ENCODE measurements around the gene ANKRD12. TPM values are rescaled to one million over a fixed set of nuclear protein-coding genes. Genes with fewer than 3 reads are reported as not detected.

ANKRD12 gene
- total RNA-seq, 1 experiment from 2014 or later: 30.7 TPM

DNA sequence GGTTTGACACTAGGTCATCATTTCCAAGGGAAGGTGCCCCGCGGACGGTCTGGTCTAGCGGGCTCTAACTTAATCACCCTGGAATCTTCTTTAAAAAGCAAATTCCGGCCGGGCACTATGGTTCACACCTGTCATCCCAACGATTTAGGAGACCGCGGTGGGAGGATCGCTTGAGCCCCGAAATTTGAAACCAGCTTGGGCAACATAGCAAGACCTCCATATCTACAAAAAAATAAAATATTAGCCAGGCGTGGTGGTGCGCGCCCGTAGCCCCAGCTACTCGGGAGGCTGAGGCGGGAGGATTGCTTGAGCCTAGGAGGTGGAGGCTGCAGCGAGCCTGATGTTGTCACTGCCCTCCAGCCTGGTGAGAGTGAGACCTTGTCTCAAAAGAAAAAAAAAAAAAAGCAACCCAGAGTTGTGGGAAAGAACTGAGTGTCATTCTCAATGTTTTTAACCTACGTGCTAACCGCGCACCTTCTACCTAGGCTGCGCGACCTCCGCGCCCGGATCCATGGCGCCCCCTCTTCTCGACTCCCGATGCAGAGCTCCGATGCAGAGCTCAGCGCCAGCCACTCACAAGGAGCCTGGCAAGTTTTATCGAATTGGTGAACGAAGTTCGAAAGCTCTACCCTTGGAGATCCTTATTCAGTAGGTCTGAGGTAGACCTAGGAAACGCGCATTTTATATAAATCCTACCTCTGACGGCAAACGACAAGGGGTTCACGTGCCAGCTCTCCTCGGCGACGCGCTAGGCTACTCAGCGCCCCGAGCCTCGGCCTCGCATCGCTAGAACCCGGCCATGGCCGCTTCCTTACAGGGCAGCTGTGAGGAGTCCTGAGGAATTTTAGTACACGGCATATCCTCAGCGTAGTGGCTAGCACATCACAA, 197.1 kb downstream of the ANKRD12 start:
- DNase-seq (ENCODE audit: low read depth, low spot score) (no peak), ATAC-seq (peak; percentile 76)
- TF ChIP-seq, protein P1, sequence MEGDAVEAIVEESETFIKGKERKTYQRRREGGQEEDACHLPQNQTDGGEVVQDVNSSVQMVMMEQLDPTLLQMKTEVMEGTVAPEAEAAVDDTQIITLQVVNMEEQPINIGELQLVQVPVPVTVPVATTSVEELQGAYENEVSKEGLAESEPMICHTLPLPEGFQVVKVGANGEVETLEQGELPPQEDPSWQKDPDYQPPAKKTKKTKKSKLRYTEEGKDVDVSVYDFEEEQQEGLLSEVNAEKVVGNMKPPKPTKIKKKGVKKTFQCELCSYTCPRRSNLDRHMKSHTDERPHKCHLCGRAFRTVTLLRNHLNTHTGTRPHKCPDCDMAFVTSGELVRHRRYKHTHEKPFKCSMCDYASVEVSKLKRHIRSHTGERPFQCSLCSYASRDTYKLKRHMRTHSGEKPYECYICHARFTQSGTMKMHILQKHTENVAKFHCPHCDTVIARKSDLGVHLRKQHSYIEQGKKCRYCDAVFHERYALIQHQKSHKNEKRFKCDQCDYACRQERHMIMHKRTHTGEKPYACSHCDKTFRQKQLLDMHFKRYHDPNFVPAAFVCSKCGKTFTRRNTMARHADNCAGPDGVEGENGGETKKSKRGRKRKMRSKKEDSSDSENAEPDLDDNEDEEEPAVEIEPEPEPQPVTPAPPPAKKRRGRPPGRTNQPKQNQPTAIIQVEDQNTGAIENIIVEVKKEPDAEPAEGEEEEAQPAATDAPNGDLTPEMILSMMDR (IDR thresholded peaks at IDR 0.05): no peak
- TF ChIP-seq POLR2AphosphoS5 (IDR thresholded peaks at IDR 0.05; ENCODE audit: low read depth, low read length): no peak
- no peak for TF ChIP-seq SIN3A (IDR thresholded peaks at IDR 0.05; ENCODE audit: borderline replicate concordance, insufficient read depth, low read depth, low read length)
- TF ChIP-seq TCF7L2 (IDR thresholded peaks at IDR 0.05; ENCODE audit: low read depth, low read length): no peak
- TF ChIP-seq, protein P2, sequence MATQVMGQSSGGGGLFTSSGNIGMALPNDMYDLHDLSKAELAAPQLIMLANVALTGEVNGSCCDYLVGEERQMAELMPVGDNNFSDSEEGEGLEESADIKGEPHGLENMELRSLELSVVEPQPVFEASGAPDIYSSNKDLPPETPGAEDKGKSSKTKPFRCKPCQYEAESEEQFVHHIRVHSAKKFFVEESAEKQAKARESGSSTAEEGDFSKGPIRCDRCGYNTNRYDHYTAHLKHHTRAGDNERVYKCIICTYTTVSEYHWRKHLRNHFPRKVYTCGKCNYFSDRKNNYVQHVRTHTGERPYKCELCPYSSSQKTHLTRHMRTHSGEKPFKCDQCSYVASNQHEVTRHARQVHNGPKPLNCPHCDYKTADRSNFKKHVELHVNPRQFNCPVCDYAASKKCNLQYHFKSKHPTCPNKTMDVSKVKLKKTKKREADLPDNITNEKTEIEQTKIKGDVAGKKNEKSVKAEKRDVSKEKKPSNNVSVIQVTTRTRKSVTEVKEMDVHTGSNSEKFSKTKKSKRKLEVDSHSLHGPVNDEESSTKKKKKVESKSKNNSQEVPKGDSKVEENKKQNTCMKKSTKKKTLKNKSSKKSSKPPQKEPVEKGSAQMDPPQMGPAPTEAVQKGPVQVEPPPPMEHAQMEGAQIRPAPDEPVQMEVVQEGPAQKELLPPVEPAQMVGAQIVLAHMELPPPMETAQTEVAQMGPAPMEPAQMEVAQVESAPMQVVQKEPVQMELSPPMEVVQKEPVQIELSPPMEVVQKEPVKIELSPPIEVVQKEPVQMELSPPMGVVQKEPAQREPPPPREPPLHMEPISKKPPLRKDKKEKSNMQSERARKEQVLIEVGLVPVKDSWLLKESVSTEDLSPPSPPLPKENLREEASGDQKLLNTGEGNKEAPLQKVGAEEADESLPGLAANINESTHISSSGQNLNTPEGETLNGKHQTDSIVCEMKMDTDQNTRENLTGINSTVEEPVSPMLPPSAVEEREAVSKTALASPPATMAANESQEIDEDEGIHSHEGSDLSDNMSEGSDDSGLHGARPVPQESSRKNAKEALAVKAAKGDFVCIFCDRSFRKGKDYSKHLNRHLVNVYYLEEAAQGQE (IDR thresholded peaks at IDR 0.05; ENCODE audit: insufficient read depth in 1 of 2, low read depth in 2 of 2, low read length in 1 of 2): no peak
- Histone ChIP-seq H3K9me3 (ENCODE audit: control insufficient read depth, insufficient read depth, low read depth, low read length) (peaks cover 1% of the 10 kb centered on the region; the same call in 1 of the 2 replicates), H3K36me3 (ENCODE audit: control insufficient read depth, insufficient read depth, low read length) (peaks cover 15% of the 10 kb centered on the region), H3K27me3 (ENCODE audit: control insufficient read depth, insufficient read depth, low read length) (no peaks in the 10 kb centered on the region), H3K4me1 (ENCODE audit: control insufficient read depth, insufficient read depth, low read length) (peaks cover 8% of the 10 kb centered on the region; the same call in 1 of the 2 replicates), H3K4me3 (ENCODE audit: low read depth in 2 of 2, low read length in 2 of 2) (peak overlapping the region; percentile 58 to 78), H3K27ac (ENCODE audit: low read length) (peak overlapping the region; percentile 68)
- in situ Hi-C loops (cut with HindIII; ENCODE audit: low pct_unique_long_range_greater_than_20kb, low sequenced_read_pairs): no loop called here
- intact Hi-C loops (cut with micrococcal nuclease; ENCODE audit: unreplicated experiment): loop anchor here (10.0 kb wide), 1 partner anchor 189 kb away; no protein-coding TSS in a partner anchor
- ChIA-PET CTCF (interaction anchor here (0.6 kb wide), 5 partner anchors 109 to 262 kb away, joined by 3 to 9 read pairs (median 4); no protein-coding TSS in a partner anchor), POLR2A (interaction anchor here (0.6 to 0.9 kb wide), 2 partner anchors 205 to 937 kb away, joined by 3 to 9 read pairs; no protein-coding TSS in a partner anchor)
- no TSS peak for BruUV-seq (replicated peaks)

GRCh38 chr18:9334329-9334972, 197.9 kb downstream of the ANKRD12 start, which contains the start of gene TWSG1:
TWSG1 (plus strand) TSS chr18:9334773; CDS start chr18:9337230, 2,457 bp downstream.
- Histone ChIP-seq H3K27me3 (ENCODE audit: control insufficient read depth, insufficient read depth, low read length) (no peaks in the 10 kb centered on the region), H3K36me3 (ENCODE audit: control insufficient read depth, insufficient read depth, low read length) (peaks cover 17% of the 10 kb centered on the region), H3K27ac (ENCODE audit: low read length) (peak within 1 kb of the TSS; percentile 80), H3K9me3 (ENCODE audit: control insufficient read depth, insufficient read depth, low read depth, low read length) (no peaks in the 10 kb centered on the region), H3K4me3 (ENCODE audit: low read depth in 2 of 2, low read length in 2 of 2) (peak within 1 kb of the TSS; percentile 78 to 81), H3K4me1 (ENCODE audit: control insufficient read depth, insufficient read depth, low read length) (peaks cover 8% of the 10 kb centered on the region; the same call in 1 of the 2 replicates)
- TF ChIP-seq TCF7L2 (IDR thresholded peaks at IDR 0.05; ENCODE audit: low read depth, low read length) (peak; percentile 58; the same call in 1 of the 2 replicates), POLR2AphosphoS5 (IDR thresholded peaks at IDR 0.05; ENCODE audit: low read depth, low read length) (no peak; the same call in 1 of the 2 replicates)
- TF ChIP-seq, protein P1 (IDR thresholded peaks at IDR 0.05): peak; percentile 72
- ATAC-seq (peak; percentile 95), DNase-seq (ENCODE audit: low read depth, low spot score) (peak; percentile 22)
- in situ Hi-C loops (cut with HindIII; ENCODE audit: low pct_unique_long_range_greater_than_20kb, low sequenced_read_pairs): no loop called here
- ChIA-PET CTCF (interaction anchor here (0.6 to 0.9 kb wide), 6 partner anchors 110 to 263 kb away, joined by 3 to 9 read pairs (median 4); no protein-coding TSS in a partner anchor), POLR2A (interaction anchor here (0.6 to 0.9 kb wide), 2 partner anchors 206 to 937 kb away, joined by 3 to 9 read pairs; no protein-coding TSS in a partner anchor)
- intact Hi-C loops (cut with micrococcal nuclease; ENCODE audit: unreplicated experiment): loop anchor here (10.0 kb wide), 1 partner anchor 190 kb away; no protein-coding TSS in a partner anchor
- BruUV-seq (replicated peaks): no TSS peak
